ENCODE results near the gene ZNF280A. TPM values are rescaled to one million over a fixed set of nuclear protein-coding genes. Genes with fewer than 3 reads are reported as not detected.
"Not testable (repeated sequence)": the region's sequence is repeated elsewhere in the genome, so short reads cannot be mapped to it uniquely, and the experiment has no call there.

ZNF280A gene
- total RNA-seq, 1 donor from 2014 or later = not detected

DNA sequence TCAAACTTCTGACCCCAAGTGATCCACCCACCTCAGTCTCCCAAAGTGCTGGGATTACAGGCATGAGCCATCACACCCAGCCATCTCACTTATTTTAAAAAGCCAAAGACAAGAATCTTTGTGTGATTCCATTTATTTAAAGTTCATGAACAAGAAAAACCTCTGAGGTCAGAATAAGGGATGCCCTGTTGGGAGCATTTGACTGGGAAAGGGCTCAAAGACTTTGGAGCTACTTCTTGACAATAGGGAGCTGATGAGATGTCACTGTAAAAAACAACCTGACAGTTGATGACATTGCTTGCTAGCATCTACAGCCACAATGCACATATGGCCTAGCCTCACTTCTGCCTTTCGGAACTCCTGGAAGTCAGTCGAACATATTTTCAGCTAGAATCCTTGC lies 6.5 kb downstream of the ZNF280A start:
- no peak for DNase-seq (ENCODE audit: low spot score)

DNA sequence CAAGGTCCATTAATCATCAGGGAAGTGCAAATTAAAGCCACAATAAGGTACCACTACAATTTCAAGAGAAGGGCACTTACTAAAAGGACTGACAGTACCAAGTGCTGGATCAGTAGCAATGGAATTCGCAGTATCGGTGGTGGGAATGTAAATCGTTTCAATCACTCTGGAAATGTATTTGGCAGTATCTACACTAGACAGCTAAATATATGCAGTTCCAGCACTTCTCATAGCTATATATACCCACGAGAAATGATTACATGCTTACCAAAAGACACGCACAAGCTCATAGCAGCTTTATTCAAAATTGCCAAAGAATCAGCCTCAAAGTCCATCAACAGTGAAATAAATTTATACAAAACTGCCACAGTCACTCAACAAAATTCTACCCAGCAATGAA lies 7.1 kb downstream of the ZNF280A start:
- no peak for DNase-seq (ENCODE audit: low spot score)

DNA sequence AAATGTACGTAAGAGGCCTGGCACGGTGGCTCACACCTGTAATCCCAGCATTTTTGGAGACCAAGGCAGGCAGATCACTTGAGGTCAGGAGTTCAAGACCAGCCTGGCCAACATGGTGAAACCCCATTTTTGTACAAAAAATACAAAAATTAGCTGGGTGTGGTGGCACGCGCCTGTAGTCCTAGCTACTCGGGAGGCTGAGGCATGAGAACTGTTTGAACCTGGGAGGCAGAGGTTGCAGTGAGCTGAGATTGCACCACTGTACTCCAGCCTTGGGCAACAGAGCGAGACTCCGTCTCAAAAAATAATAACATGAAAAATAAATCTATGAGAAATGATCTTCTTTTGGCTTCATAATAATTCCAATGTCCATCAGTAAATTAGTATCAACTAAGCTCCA lies 9.2 kb downstream of the ZNF280A start:
- DNase-seq (ENCODE audit: low spot score) = not testable (repeated sequence)

GRCh38 chr22:22509912-22510311 lies 10.2 kb downstream of the ZNF280A start:
- not testable (repeated sequence) for DNase-seq (ENCODE audit: low spot score)

DNA sequence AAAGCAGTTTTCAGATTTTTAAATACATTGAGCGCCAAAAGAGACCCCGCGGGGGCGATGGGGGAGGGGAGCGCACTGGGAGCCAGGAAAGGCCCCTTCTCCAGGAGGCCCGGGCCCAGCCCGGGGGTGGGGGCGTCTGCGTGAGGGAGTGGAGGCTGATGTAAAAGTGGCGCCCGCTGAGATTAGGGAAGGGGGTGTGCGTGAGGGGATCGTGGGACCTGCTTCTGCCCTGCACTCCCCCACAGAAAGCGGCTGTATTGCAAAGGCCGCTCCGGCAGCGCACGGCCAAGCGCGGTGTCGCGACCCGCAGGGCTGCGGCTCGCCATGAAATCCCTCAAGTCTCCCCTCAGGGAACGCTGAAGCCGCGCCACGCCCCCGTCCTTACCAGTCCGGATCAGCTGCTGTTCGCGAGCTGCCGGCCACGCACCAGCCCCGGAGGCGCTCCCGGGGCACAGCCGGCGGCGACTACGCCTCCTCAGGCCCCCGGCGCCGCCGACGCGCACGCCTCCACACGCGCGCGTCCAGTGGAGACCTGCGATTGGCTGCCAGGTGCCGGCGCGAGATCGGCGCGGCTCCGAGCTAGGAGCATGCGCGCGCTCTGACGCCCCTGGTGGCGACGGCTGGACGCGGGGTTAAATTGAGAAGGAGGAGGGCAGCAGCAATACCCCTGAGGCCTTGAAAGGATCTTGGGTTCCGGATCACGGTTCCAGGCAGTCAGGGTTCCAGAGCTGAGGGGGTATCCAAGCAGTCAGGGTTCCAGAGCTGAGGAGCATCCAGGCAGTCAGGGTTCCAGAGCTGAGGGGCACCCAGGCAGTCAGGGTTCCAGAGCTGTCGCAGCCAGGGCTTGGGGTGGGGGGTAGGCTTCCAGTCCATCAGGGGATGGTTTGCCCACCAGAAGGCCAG lies 11.5 kb downstream of the ZNF280A start, which contains the start of gene ZNF280B:
TSS of gene ZNF280B (minus strand) at position 469 of the 903 bp plus-strand sequence. CDS start 19,344 bp downstream, outside the sequence.
- DNase-seq (ENCODE audit: low spot score) = peak; percentile 67

DNA sequence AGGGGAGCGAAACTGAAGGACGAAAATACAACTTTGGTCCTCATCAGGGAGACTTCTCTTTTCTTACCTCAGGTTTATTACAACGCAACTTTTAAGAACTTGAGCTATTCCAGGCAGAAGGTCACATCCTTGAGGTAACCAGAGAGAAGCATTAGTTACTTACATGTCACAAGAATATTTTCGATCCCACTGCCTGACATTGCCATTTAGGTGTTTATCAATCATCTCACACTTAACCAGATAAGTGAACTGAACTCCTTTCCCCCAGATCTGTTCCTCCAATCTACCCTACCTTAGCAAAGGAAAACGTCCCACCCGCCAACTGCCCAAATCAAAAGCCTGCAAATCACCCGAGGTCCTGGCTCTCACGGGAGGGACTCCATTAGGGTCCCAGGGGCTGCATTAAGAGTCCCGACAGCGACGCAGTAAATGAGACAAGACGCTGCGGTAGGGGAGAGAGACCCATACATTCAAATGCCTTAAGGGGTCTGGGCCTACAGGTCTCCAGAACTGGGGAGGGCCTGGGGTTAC lies 12.3 kb downstream of the ZNF280A start:
- DNase-seq (ENCODE audit: low spot score) = no peak

DNA sequence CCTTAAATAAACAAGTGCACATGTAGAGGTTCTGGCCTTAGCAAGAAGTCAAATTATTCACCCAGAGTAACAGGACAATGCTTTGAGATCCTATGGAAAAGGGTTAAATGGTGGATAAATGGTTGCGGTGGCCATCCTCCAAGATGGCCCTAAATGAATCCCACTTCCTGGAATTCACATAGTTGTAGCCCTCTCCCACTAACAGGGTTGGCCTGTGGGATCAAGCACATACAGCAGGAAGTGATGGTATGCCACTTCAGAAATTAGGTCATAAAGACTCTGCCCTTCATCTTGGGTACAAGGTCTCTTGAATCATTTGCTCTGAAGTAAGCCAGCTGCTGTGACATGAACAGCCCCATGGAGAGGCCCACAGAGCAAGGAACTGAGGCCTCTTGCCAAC lies 13.3 kb downstream of the ZNF280A start:
- DNase-seq (ENCODE audit: low spot score) = no peak

GRCh38 chr22:22498267-22498666 lies 21.8 kb downstream of the ZNF280A start:
- DNase-seq (ENCODE audit: low spot score) = no peak

- not testable (repeated sequence) for DNase-seq (ENCODE audit: low spot score)
Measured at GRCh38 chr22:22491589-22491988, 28.5 kb downstream of the ZNF280A start.

DNA sequence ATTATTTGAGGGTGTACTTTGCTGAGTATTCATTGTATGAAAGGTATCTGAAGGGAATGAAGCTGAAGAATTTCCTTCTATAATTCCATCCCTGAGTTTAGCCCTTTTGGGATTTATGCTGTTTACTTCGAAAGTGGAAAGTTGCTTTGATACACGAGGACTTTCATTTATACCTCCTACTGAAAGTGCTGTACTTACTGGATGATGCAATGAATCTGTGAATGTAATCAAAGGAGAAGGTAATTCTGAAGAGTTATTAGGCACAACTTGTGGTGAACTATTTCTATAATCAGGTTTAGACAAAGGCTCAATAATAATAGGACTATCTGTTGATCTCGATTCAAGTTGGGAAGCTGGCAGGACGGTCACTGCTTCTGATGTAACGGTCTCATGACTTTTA lies 31.3 kb downstream of the ZNF280A start:
- DNase-seq (ENCODE audit: low spot score) = no peak

GRCh38 chr22:22487869-22488597 lies 32.0 kb downstream of the ZNF280A start:
- no peak for DNase-seq (ENCODE audit: low spot score)

DNA sequence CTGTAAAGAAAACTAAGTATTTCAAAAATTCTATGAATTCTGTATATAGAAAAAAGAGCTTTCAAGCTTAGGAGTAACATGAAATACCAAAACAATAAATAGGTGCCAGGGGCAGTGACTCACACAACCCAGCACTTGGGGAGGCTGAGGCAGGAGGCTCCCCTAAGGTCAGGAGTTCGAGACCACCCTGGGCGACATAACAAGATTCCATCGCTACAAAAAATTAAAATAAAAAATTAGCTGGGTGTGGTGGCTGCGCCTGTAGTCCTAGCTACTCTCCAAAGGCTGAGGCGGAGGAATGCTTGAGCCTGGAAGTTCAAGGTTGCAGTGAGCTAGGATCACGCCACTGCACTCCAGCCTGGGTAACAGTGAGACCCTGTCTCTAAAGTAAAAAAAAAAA lies 33.0 kb downstream of the ZNF280A start:
- no peak for DNase-seq (ENCODE audit: low spot score)

DNA sequence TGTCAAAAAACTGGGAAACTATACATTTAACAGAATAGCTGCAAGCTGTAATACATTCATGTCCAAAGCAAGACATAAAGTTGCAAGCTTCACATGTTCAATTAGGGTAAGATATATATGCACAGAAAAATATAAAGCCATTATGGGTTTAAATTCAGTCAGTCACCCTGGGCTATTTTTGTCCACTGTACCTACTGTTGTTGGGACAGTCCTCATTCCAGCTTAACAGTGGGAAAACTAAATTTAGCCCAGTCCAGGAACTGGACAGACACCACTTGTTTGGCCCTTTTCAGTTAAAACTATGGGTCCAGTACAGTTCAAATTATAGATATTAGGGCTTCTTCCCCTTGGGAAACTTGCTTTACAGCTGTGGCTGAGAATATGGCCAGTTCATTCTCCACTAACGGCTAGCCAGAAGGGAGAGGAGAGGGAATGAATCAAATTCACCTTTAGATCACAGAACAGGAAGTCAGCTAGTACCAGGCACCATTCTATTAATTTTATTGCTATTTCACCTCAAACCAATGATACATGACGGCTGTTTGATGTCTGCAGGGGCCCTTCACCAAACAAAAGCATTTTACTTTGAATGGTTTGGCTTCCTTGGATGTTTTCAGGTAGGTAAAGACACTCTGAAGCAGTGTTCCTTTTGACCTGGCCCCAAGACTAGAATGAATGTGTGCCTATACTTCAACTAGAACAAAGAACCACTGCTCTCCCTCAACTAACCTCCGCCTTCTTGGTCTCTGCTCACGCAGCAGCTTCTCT lies 33.8 kb downstream of the ZNF280A start:
- no peak for DNase-seq (ENCODE audit: low spot score)

DNA sequence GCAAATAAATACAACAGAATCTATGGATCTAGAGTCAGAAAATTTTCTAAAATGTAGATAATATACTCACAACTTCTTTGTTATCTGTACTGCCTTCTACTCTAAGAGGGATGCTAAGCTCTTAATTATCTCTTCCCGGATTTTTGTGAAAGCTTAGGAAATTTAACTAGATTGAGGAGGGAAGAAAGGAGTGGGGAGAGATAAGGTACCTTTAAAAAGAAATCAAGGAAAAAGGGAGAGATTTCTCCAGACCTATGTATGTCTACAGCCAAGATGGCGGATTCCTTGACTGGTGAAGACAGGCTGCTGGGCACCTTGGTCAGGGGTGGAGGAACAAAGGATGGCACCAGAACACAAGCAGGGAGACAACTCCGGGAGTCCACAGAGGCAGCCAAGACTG lies 34.5 kb downstream of the ZNF280A start:
- no peak for DNase-seq (ENCODE audit: low spot score)

GRCh38 chr22:22484023-22484422 lies 36.0 kb downstream of the ZNF280A start:
- no peak for DNase-seq (ENCODE audit: low spot score)

DNA sequence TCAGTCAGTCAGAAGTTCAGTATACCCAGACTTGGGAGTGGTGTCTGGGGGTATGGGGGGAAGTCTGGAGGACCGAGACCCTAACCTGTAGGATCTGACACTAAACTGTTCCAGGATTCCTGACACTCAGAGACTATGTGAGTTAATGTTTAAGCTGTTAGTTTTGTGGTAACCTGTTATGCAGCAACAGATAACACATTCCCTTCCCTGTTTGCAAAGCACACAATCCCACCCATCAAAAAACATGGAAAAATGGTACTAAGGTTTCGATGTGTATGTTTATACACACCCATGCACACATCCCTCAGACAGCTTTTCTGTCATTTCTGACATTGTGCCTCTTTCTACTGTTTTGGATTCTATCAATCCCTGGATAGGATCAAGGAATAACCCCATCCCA lies 39.1 kb downstream of the ZNF280A start:
- DNase-seq (ENCODE audit: low spot score) = no peak

DNA sequence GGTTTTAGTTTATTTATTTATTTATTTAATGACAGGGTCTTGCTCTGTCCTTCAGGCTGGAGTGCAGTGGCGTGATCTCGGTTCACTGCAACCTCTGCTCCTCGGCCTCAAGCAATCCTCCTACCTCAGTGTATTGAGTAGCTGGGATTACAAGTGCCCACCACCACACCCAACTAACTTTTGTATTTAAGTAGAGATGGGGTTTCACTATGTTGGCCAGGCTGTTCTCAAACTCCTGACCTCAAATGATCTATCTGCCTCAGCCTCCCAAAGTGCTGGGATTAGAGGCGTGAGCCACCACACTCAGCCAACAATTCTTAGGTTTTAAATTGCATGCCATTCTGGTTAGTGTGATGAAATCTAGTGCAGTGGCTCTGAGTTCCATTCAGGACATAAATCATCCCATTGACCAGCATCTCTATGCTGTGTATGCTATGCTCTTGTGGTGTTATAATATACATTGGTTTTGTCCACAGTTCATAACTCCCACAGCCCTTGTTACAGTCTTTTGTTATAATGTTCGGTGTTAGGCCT lies 40.0 kb downstream of the ZNF280A start:
- no peak for DNase-seq (ENCODE audit: low spot score)

- no peak for DNase-seq (ENCODE audit: low spot score)
Measured at GRCh38 chr22:22479116-22479515, 41.0 kb downstream of the ZNF280A start.

DNA sequence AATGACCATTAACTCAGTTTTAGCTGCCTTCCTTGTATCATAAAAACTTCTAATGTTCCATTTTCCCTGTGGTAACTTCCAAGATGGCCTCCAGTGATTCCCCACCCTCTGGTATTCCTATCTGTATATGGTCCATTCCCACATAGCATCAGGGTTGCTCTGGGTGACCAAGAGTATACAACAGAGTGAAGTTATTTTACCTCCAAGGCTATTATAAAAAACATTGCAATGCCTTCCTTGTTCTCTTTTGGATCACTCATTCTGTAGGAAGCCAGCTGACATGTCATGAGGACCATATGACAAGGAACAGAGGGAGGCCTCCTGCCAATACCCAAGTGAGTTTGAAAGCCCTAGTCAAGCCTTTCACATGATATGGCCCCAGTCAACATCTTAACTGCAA lies 41.6 kb downstream of the ZNF280A start:
- DNase-seq (ENCODE audit: low spot score) = no peak

- no peak for DNase-seq (ENCODE audit: low spot score)
Measured at GRCh38 chr22:22474733-22475132, 45.3 kb downstream of the ZNF280A start.

- DNase-seq (ENCODE audit: low spot score) = not testable (repeated sequence)
Measured at GRCh38 chr22:22471104-22471503, 49.0 kb downstream of the ZNF280A start.

DNA sequence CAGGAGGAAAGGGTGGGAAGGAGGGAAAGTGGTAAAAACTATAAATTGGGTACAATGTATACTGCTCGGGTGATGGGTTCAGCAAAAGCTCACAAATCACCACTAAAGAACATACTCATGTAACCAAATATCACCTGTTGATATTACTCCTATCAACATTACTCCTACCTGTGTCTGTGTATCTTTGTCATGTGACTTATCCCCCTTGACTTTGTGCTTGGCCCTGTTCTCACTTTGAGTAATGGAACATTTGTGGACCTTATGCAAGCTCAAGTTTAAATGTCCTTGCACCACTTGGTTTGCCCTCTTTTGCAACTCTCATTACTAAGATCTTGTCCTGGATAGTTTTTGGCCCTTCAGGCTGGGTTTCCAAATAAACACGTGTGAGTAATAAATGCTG lies 50.5 kb downstream of the ZNF280A start:
- DNase-seq (ENCODE audit: low spot score) = no peak

All from mucosa of gallbladder (tissue), 1 donor.